Measurements from ENCODE around the gene C7orf25. TPM values are rescaled to one million over a fixed set of nuclear protein-coding genes. Genes with fewer than 3 reads are reported as not detected.

Gene C7orf25
- total RNA-seq, 3 donors from 2014 or later (not counting 1 experiment from before 2014, with no cell fraction given): 3.9 to 5.2 (median 5.1) TPM

DNA sequence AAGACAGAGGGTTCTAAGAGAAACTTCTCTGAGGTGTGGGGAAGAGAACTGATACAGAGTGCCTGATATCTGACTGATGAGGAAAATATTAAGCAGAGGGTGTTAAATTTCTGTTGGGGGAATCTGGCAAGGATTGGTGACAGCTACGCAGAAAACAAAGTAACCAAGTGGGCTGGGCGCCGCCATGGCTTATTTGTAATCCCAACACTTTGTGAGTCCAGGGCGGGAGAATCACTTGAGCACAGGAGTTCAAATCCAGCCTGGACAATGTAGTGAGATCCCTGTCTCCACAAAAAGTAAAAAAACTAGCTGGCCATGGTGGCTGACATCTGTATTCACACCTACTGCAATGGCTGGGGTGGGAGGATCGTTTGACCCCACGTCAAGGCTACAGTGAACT is 2.1 kb upstream of the C7orf25 start:
- no peak overlapping the region for H3K4me3 ChIP-seq (ENCODE audit: low read length)

DNA sequence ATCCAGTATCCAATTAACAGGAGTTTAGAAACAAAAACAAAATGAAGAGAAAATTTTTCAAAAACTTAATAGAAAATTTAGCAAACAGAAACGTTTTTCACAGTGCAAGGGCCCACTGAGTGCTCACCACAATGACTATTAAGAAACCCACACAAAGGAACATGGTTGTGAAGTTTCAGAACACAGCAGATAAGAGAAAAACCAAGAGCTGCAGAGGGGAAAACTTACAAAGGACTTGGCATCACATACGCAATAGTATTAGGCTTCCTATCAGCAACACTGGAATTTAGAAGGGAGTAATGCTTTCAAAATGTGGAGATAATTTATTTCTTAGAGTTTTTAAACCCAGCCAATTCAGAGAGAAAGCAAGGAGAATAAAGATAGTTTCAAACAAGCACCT is 1.7 kb upstream of the C7orf25 start:
- TF ChIP-seq, protein P1, sequence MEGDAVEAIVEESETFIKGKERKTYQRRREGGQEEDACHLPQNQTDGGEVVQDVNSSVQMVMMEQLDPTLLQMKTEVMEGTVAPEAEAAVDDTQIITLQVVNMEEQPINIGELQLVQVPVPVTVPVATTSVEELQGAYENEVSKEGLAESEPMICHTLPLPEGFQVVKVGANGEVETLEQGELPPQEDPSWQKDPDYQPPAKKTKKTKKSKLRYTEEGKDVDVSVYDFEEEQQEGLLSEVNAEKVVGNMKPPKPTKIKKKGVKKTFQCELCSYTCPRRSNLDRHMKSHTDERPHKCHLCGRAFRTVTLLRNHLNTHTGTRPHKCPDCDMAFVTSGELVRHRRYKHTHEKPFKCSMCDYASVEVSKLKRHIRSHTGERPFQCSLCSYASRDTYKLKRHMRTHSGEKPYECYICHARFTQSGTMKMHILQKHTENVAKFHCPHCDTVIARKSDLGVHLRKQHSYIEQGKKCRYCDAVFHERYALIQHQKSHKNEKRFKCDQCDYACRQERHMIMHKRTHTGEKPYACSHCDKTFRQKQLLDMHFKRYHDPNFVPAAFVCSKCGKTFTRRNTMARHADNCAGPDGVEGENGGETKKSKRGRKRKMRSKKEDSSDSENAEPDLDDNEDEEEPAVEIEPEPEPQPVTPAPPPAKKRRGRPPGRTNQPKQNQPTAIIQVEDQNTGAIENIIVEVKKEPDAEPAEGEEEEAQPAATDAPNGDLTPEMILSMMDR (IDR thresholded peaks at IDR 0.05): no peak
- H3K27me3 Mint-ChIP-seq (ENCODE audit: low read depth in 2 of 2): no peaks in the 10 kb centered on the region
- H3K27ac Mint-ChIP-seq: peak overlapping the region; percentile 53 to 59

More for the DNA sequence above, 2.1 kb upstream of the C7orf25 start:
- Mint-ChIP-seq H3K4me3 (no peak overlapping the region), H3K27me3 (ENCODE audit: low read depth in 2 of 2) (no peaks in the 10 kb centered on the region), H3K4me1 (peaks cover 34 to 35% of the 10 kb centered on the region in 2 donors), H3K9me3 (no peaks in the 10 kb centered on the region), H3K27ac (peak overlapping the region; percentile 53 to 59), H3K36me3 (peaks cover under 1% of the 10 kb centered on the region)
- TF ChIP-seq, protein P1 (IDR thresholded peaks at IDR 0.05): no peak
- Histone ChIP-seq H3K4me1 (ENCODE audit: control insufficient read depth, insufficient read depth, low read length) (peaks cover 9% of the 10 kb centered on the region), H3K9me3 (ENCODE audit: control insufficient read depth, insufficient read depth, low read length) (no peaks in the 10 kb centered on the region), H3K36me3 (ENCODE audit: control insufficient read depth, insufficient read depth, low read length) (peaks cover 29% of the 10 kb centered on the region), H3K27me3 (ENCODE audit: control insufficient read depth, insufficient read depth, low read length) (no peaks in the 10 kb centered on the region), H3K27ac (ENCODE audit: low read length) (no peak overlapping the region)
- no peak for DNase-seq
- 65% methylated on average over 6 of the region's 6 CpGs for WGBS (ENCODE audit: insufficient coverage)
- intact Hi-C loops (cut with micrococcal nuclease): no loop called here
- ATAC-seq: no peak

DNA sequence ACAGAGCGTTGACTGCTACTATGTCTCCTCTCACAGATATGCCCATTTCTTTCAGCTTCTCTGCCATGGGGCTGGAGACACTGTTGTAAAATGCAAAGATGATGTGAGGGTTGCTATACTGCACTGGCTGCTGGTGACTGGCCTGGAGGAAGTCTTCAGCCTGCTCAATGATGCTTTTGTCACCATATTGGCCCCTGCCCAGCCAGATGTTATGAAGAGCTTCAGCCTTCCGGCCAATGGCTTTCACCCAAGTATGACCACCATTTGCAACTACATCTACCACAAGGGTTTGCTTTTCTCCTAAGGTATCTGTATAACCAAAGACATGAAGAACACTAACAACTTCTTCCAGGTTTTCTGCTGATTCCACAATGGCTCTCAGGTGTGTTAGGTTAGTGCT is 1.6 kb downstream of the C7orf25 start:
- Mint-ChIP-seq H3K9me3 (no peaks in the 10 kb centered on the region), H3K4me3 (peak overlapping the region; percentile 97), H3K36me3 (no peaks in the 10 kb centered on the region), H3K4me1 (peaks cover 62 to 63% of the 10 kb centered on the region in 2 donors), H3K27me3 (ENCODE audit: low read depth in 2 of 2) (no peaks in the 10 kb centered on the region), H3K27ac (peak overlapping the region; percentile 88 to 95)
- Histone ChIP-seq H3K36me3 (ENCODE audit: control insufficient read depth, insufficient read depth, low read length) (peaks cover 2% of the 10 kb centered on the region), H3K4me3 (ENCODE audit: low read length) (no peak overlapping the region), H3K9me3 (ENCODE audit: control insufficient read depth, insufficient read depth, low read length) (no peaks in the 10 kb centered on the region), H3K27me3 (ENCODE audit: control insufficient read depth, insufficient read depth, low read length) (no peaks in the 10 kb centered on the region), H3K27ac (ENCODE audit: low read length) (no peak overlapping the region), H3K4me1 (ENCODE audit: control insufficient read depth, insufficient read depth, low read length) (peaks cover 9% of the 10 kb centered on the region)
- WGBS (ENCODE audit: insufficient coverage): 91% methylated on average over 1 of the region's 2 CpGs
- intact Hi-C loops (cut with micrococcal nuclease): no loop called here
- no peak for ATAC-seq
- no peak for DNase-seq
- TF ChIP-seq, protein P1 (IDR thresholded peaks at IDR 0.05): no peak

More for the DNA sequence above, 1.7 kb upstream of the C7orf25 start:
- H3K27ac ChIP-seq (ENCODE audit: low read length): no peak overlapping the region
- Mint-ChIP-seq H3K4me3 (no peak overlapping the region), H3K36me3 (no peaks in the 10 kb centered on the region), H3K9me3 (no peaks in the 10 kb centered on the region), H3K4me1 (peaks cover 38 to 40% of the 10 kb centered on the region in 2 donors)
- 50% methylated on average over 2 of the region's 2 CpGs for WGBS (ENCODE audit: insufficient coverage)
- no peak overlapping the region for H3K4me3 ChIP-seq (ENCODE audit: low read length)
- intact Hi-C loops (cut with micrococcal nuclease): no loop called here
- H3K4me1 ChIP-seq (ENCODE audit: control insufficient read depth, insufficient read depth, low read length): peaks cover 9% of the 10 kb centered on the region
- ATAC-seq: no peak
- peaks cover 27% of the 10 kb centered on the region for H3K36me3 ChIP-seq (ENCODE audit: control insufficient read depth, insufficient read depth, low read length)
- H3K27me3 ChIP-seq (ENCODE audit: control insufficient read depth, insufficient read depth, low read length): no peaks in the 10 kb centered on the region
- no peaks in the 10 kb centered on the region for H3K9me3 ChIP-seq (ENCODE audit: control insufficient read depth, insufficient read depth, low read length)
- DNase-seq: peak in 1 of 2 donors; percentile 36

DNA sequence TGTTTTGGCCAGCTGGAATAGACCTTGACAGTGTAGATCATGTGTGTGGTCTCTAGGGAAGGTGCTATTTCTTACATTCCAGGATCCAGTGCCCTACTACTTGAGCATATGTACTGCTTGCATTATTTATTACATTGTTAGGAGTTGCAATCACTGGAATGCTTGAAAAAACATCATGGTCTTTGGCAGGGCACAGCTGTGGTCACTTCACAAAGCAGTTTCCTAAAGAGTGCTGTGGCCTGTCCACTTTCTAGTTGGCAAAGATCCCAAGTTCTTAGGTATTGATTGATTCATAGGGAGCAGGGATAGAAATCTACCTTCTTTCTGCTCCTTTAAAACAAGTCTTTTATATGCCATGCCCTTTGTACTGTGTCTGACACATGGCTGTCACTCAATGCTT is 4.6 kb downstream of the C7orf25 start:
- H3K27ac ChIP-seq (ENCODE audit: low read length): no peak overlapping the region
- H3K36me3 ChIP-seq (ENCODE audit: control insufficient read depth, insufficient read depth, low read length): peaks cover 2% of the 10 kb centered on the region
- no peaks in the 10 kb centered on the region for H3K27me3 Mint-ChIP-seq (ENCODE audit: low read depth in 2 of 2)
- peaks cover 58% of the 10 kb centered on the region in 2 donors for H3K4me1 Mint-ChIP-seq
- H3K9me3 ChIP-seq (ENCODE audit: control insufficient read depth, insufficient read depth, low read length): no peaks in the 10 kb centered on the region
- no peaks in the 10 kb centered on the region for H3K9me3 Mint-ChIP-seq
- TF ChIP-seq, protein P1 (IDR thresholded peaks at IDR 0.05): no peak
- no peak overlapping the region for H3K4me3 ChIP-seq (ENCODE audit: low read length)
- H3K4me3 Mint-ChIP-seq: peak overlapping the region; percentile 60
- DNase-seq (no peak), ATAC-seq (no peak)
- H3K36me3 Mint-ChIP-seq: no peaks in the 10 kb centered on the region
- H3K27ac Mint-ChIP-seq: peak overlapping the region; percentile 54 to 89
- intact Hi-C loops (cut with micrococcal nuclease): no loop called here
- H3K27me3 ChIP-seq (ENCODE audit: control insufficient read depth, insufficient read depth, low read length): no peaks in the 10 kb centered on the region
- H3K4me1 ChIP-seq (ENCODE audit: control insufficient read depth, insufficient read depth, low read length): peaks cover 8% of the 10 kb centered on the region

Data from natural killer cell (primary cell).